ENCODE data around the gene CGGBP1. TPM values are rescaled to one million over a fixed set of nuclear protein-coding genes. Genes with fewer than 3 reads are reported as not detected.
A peak's percentile ranks its signal among the peaks of the same experiment; 100 is the strongest.

The CGGBP1 gene
- polyA plus RNA-seq (ENCODE audit: insufficient read length in 10 of 10), result 10 to 100 TPM; 68.6 to 91.5 (median 78.9) TPM
- long read RNA-seq, donor 1, full-length matches to known transcripts, result 66 of 66 reads
- long read RNA-seq, donor 1, partial matches to known transcripts, result 0 of 66 reads
- long read RNA-seq, donor 1, other reads (novel, unspliced or antisense), result 0 of 66 reads
- long read RNA-seq, donor 2, full-length matches to known transcripts, result 46 of 46 reads
- long read RNA-seq, donor 2, partial matches to known transcripts, result 0 of 46 reads
- long read RNA-seq, donor 2, other reads (novel, unspliced or antisense), result 0 of 46 reads
- long read RNA-seq, donor 3, result 0 reads
- long read RNA-seq, donor 4, full-length matches to known transcripts, result 42 of 42 reads
- long read RNA-seq, donor 4, partial matches to known transcripts, result 0 of 42 reads
- long read RNA-seq, donor 4, other reads (novel, unspliced or antisense), result 0 of 42 reads
- long read RNA-seq, donor 5, full-length matches to known transcripts, result 80 of 80 reads
- long read RNA-seq, donor 5, partial matches to known transcripts, result 0 of 80 reads
- long read RNA-seq, donor 5, other reads (novel, unspliced or antisense), result 0 of 80 reads
- long read RNA-seq, donor 6, full-length matches to known transcripts, result 58 of 58 reads
- long read RNA-seq, donor 6, partial matches to known transcripts, result 0 of 58 reads
- long read RNA-seq, donor 6, other reads (novel, unspliced or antisense), result 0 of 58 reads
- long read RNA-seq, donor 7, full-length matches to known transcripts, result 45 of 45 reads
- long read RNA-seq, donor 7, partial matches to known transcripts, result 0 of 45 reads
- long read RNA-seq, donor 7, other reads (novel, unspliced or antisense), result 0 of 45 reads
- long read RNA-seq, donor 8, full-length matches to known transcripts, result 51 of 51 reads
- long read RNA-seq, donor 8, partial matches to known transcripts, result 0 of 51 reads
- long read RNA-seq, donor 8, other reads (novel, unspliced or antisense), result 0 of 51 reads
- long read RNA-seq, donor 9, full-length matches to known transcripts, result 14 of 14 reads
- long read RNA-seq, donor 9, partial matches to known transcripts, result 0 of 14 reads
- long read RNA-seq, donor 9, other reads (novel, unspliced or antisense), result 0 of 14 reads

- peak; percentile 98 to 100 (median 99) for DNase-seq
These were observed at the start of gene CGGBP1, which contains the start of gene ZNF654 for GRCh38 chr3:88058581-88059379. CGGBP1 (minus strand) TSS chr3:88059005; CDS start chr3:88055976, 3,029 bp downstream. ZNF654 (plus strand) TSS chr3:88059255; CDS start chr3:88059320, 65 bp downstream.

GRCh38 chr3:88105325-88105724 is 46.5 kb upstream of the CGGBP1 start:
- peak in 1 of 3 donors; percentile 3 for DNase-seq

GRCh38 chr3:88101142-88101541 is 42.3 kb upstream of the CGGBP1 start:
- no peak for DNase-seq

- DNase-seq, result no peak
These were observed 34.5 kb upstream of the CGGBP1 start for GRCh38 chr3:88093266-88093665.

- DNase-seq, result no peak
These were observed 33.5 kb upstream of the CGGBP1 start for GRCh38 chr3:88092270-88092669.

- no peak for DNase-seq
These were observed 31.9 kb upstream of the CGGBP1 start for GRCh38 chr3:88090681-88091080.

- DNase-seq, result no peak
These were observed 25.3 kb upstream of the CGGBP1 start for GRCh38 chr3:88084097-88084501.

- DNase-seq, result no peak
These were observed 24.0 kb upstream of the CGGBP1 start for GRCh38 chr3:88082854-88083253.

GRCh38 chr3:88078932-88079331 is 20.1 kb upstream of the CGGBP1 start:
- no peak for DNase-seq

- DNase-seq, result no peak
These were observed 17.9 kb upstream of the CGGBP1 start for GRCh38 chr3:88076712-88077111.

GRCh38 chr3:88075497-88075896 is 16.7 kb upstream of the CGGBP1 start:
- DNase-seq, result no peak

- no peak for DNase-seq
These were observed 16.3 kb upstream of the CGGBP1 start for GRCh38 chr3:88075072-88075471.

GRCh38 chr3:88061746-88062145 is 2.9 kb upstream of the CGGBP1 start:
- DNase-seq, result no peak

- peak in 2 of 3 donors; percentile 28 to 30 for DNase-seq
These were observed 770 bp upstream of the CGGBP1 start for GRCh38 chr3:88059380-88060170.

- no peak for DNase-seq
These were observed 562 bp downstream of the CGGBP1 start for GRCh38 chr3:88058306-88058580.

- peak in 2 of 3 donors; percentile 34 to 51 for DNase-seq
These were observed 1.0 kb downstream of the CGGBP1 start for GRCh38 chr3:88057630-88058305.

- DNase-seq, result no peak
These were observed 12.0 kb downstream of the CGGBP1 start for GRCh38 chr3:88046766-88047165.

GRCh38 chr3:88044411-88044810 is 14.4 kb downstream of the CGGBP1 start:
- DNase-seq, result no peak

- DNase-seq, result no peak
These were observed 17.8 kb downstream of the CGGBP1 start for GRCh38 chr3:88041005-88041404.

GRCh38 chr3:88040529-88040928 is 18.3 kb downstream of the CGGBP1 start:
- DNase-seq, result no peak

Measured in muscle of back (tissue), 13 donors.